Stimulated activated CD4-positive, alpha-beta T cell treated with anti-CD3 and anti-CD28 coated beads, Interleukin-12 subunit alpha, Interleukin-12 subunit beta, amount 100 ng/mL, for 4 hours (primary cell): ENCODE results near the gene PLA2G4F.

Experiments
- DNase-seq: peaks from one replicate; pipeline ENCODE4 v3.0.0-alpha.2; 2020

The PLA2G4F gene

GRCh38 chr15:42145546-42146455 lies 10.6 kb downstream of the PLA2G4F start:
- no peak for DNase-seq

- no peak for DNase-seq
These were observed 11.5 kb downstream of the PLA2G4F start for GRCh38 chr15:42144841-42145375.

GRCh38 chr15:42143866-42144625 lies 12.4 kb downstream of the PLA2G4F start:
- no peak for DNase-seq

GRCh38 chr15:42143356-42143755 lies 13.1 kb downstream of the PLA2G4F start:
- no peak for DNase-seq

GRCh38 chr15:42141795-42142667 lies 14.4 kb downstream of the PLA2G4F start:
- DNase-seq: no peak

GRCh38 chr15:42141246-42141645 lies 15.2 kb downstream of the PLA2G4F start:
- no peak for DNase-seq

GRCh38 chr15:42140383-42141070 lies 15.9 kb downstream of the PLA2G4F start:
- DNase-seq: no peak

- no peak for DNase-seq
These were observed 16.8 kb downstream of the PLA2G4F start for GRCh38 chr15:42139596-42139995.

- DNase-seq: no peak
These were observed 17.5 kb downstream of the PLA2G4F start for GRCh38 chr15:42138968-42139386.

GRCh38 chr15:42138411-42138810 lies 18.0 kb downstream of the PLA2G4F start:
- no peak for DNase-seq

GRCh38 chr15:42137461-42138261 lies 18.8 kb downstream of the PLA2G4F start:
- DNase-seq: no peak

GRCh38 chr15:42136513-42136912 lies 19.9 kb downstream of the PLA2G4F start:
- no peak for DNase-seq

GRCh38 chr15:42135351-42135750 lies 21.1 kb downstream of the PLA2G4F start:
- DNase-seq: no peak

- no peak for DNase-seq
These were observed 21.7 kb downstream of the PLA2G4F start for GRCh38 chr15:42134617-42135245.

GRCh38 chr15:42133886-42134502 lies 22.4 kb downstream of the PLA2G4F start:
- peak; percentile 53 for DNase-seq

GRCh38 chr15:42133356-42133755 lies 23.1 kb downstream of the PLA2G4F start:
- no peak for DNase-seq

- no peak for DNase-seq
These were observed 24.3 kb downstream of the PLA2G4F start for GRCh38 chr15:42131826-42132806.

- DNase-seq: no peak
These were observed 25.4 kb downstream of the PLA2G4F start for GRCh38 chr15:42131006-42131405.
